HG02970 (cell line): Measurements from ENCODE around the gene DYNLT3.

Experiments
- ATAC-seq: cut with Tn5 transposase; IDR thresholded peaks from one replicate; pipeline ENCODE4 v1.9.1; 2021; ENCODE audit warnings: mild to moderate bottlenecking, moderate library complexity, moderate number of reproducible peaks; ENCODE audit not compliant: unreplicated experiment, low FRiP score

The DYNLT3 gene

DNA sequence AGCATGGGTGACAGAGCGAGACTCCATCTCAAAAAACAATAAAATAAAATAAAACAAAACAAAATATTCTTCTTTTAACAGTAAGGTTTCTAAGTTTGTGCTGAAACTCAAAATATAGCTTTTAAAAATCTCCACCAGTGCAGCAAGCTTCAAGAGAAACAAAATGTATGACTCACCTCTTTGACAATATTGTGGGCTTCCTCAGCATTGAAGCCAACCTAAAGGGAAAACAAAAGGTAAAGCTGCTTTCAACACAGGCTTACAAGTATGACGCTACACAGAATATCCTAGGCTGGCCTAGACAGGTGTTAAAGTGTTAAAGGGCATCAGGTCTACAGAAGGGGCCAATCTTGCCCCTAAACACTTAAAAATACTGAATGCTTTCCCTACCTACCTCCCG, 1.2 kb downstream of the DYNLT3 start:
- ATAC-seq, result no peak

DNA sequence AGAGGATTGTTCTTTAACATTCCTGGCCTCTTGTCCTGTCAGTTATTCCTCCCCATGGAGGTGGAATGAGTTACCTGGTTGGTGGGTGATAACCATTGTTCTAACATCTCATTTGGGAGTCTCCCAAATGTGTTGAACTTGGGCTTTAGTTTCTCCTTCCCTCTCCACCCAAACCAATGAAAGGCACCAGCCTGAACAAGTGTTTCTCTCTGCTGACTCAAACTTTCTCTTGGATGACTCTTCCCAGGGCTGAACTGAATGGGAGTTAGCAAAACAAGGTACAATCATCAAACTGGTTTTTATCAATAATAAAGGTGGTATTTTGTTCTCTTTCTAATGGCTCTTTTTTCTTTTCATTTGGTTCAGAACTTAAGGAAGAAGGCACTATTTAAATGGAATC, 2.7 kb downstream of the DYNLT3 start:
- no peak for ATAC-seq

DNA sequence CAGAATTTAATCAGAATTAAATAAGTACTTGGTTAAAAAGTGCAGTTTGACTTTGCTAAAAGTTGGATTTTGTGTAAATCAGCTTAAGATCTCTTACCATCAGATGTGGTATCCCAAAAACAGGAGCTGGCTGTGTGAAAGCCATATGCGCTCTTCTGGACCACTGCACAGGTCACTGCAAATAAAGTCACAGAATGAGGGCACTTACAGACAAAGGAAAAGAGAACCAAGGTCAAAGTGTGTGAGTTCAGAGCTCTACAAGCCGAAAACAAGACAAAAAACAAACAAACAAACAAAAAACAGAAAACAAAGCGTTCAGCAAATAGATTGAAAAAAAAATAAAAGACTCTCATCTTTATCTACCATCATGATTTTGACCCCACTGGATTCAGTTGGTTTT, 6.4 kb downstream of the DYNLT3 start:
- no peak for ATAC-seq

DNA sequence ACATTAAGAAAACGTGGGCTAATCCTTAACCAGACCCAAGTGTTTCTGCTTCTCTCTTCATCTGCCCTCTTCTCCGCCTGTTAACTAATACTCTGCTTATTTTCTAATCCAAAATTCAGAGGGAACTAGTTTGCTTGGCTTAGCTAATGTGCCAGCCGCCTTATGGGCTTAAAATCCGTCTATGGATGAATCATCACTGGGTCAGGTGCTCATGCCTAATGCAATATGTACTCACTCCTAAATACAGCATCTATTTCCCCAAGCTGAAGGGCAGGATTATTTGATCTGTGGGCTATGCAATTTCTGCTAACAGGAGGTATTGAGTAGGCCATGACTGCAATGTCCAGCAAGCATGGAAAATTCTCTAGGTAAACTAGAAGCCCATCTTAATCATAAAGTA, 12.4 kb downstream of the DYNLT3 start:
- ATAC-seq, result no peak

DNA sequence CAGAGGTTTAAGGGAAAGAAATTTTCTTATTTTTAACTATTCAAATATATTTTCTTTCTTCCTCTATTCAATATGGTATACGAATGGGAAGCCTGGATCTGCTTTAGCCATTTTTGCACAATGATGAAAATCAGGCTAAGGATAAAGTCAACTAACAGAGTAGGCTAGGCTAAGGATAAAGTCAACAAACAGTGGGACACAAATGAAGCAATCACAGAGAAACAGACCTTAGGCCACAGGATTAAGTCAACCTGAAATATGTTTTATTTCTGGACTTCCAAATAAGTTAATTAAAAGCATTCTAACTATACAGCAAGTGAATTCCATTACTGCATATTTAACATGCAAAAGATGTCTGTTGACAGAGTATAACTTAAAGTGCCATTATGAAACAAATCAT, 17.0 kb downstream of the DYNLT3 start:
- no peak for ATAC-seq

DNA sequence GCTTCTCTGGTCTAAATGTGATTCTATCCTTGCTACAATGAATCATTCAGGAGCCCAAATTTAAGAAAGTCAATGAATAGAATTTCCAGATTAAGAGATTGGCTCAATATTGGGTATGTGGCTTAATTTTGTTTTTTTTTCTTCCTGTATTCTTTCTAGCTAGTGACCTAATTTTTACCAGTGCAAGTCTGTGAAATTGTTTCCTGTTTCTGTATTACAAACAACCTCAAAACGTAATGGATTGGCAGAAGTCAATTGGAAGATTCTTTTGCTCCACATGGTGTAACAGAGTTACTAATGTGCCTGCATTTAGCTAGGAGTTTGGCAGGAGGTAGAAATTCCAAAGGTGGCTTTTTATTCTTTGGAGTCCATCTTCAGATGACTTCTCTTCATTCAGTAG, 17.6 kb downstream of the DYNLT3 start:
- no peak for ATAC-seq

DNA sequence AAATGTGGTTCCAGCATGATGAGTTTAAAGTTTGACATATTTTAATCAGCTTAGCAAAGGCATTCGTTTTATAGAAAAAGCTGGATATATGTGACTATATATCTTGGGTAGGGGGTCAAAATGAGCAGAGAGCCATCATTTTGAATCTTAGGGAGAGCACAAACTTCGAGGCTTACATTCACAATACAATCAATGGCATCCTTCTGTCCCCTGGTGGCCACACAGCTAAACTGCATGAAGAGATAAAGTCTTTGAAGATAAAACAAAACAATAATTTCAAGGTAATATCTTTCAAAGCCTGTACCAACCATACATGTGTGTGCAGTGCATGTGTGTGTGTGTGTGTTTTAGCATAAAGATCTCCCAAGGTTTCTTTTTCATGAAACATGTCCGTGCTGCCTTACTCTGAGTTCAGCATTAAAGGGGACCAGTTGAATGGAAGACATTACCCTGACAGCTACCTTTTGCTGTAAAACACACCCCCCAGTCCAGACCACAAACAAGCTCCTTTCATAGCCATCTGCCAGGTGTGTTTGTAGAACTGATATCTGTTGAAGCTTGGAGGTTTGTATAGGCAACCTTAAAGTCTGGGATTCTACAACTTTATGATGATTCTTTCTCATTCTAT, 22.0 kb downstream of the DYNLT3 start:
- ATAC-seq, result no peak

DNA sequence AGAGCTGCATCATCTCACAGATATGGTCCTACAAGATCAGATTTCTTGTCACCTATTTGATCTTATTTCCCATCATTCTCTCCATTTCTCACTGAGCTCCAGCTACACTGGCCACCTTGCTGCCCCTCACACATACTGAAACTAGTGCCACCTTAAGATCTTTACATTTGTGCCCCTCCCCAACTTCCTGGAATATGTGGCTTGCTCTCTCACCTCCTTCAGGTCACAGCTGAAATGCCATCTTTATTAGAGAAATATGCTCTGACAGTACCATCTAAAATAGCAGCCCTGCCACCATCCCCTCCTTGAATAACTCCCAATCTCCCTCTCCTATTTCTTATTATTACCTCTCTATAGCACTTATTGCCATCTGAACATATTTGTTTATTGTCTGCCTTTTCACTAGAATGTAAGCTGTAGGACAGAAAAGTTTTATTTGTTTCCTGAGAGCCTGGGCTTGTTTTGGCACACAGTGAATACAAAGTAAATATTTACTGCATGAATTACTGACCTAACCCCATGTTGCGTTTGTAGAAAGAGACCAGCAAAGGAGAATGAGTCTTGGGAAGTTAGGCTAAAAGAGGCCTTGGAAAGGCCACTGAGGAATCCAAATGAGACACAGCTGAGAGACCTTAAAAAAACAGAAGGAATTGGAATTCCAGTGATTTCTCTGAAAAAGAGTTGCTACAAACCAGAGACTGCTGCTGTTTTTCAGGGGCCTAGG, 22.7 kb downstream of the DYNLT3 start:
- ATAC-seq, result no peak

GRCh38 chrX:37820646-37821045, 26.7 kb downstream of the DYNLT3 start:
- ATAC-seq, result no peak

DNA sequence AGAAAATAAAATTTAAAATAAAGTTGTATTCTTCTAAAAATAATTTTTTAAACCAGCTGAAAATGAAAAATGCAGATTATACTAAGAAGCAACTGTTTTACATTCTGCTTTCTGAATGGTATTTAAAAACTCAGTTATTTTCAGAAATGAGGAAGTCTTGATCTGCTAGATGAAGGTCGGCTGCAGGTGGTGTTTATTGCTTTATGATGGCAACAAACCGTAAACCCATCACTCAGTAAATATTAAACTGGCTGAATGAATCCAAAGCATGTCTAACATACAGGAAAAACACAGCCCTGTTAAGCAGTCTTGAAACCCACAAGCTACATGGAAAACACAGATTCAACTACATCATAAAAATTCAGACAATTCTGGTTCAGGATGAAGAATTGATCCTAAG, 29.3 kb downstream of the DYNLT3 start:
- ATAC-seq, result peak; percentile 44

DNA sequence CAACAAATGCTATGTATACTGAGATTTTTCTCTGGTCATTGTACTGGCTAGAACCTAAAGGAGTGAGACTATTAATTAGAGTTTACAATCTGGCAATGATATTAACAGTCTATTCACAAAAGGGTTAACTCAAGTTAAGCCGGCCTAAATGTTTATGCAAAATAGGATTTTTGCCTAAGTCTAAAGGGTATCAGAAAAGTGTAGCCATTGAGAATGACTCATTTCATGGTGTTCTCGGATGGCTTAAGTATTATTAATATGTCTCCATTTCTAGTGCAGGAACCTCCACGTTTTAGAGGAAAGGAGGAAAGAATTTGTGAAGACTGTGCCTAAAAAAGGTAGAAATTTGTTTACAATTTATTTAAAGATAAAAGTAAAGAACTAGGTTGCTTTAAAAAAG, 29.8 kb downstream of the DYNLT3 start:
- ATAC-seq, result peak; percentile 48

GRCh38 chrX:37817176-37817575, 30.2 kb downstream of the DYNLT3 start:
- ATAC-seq, result no peak

DNA sequence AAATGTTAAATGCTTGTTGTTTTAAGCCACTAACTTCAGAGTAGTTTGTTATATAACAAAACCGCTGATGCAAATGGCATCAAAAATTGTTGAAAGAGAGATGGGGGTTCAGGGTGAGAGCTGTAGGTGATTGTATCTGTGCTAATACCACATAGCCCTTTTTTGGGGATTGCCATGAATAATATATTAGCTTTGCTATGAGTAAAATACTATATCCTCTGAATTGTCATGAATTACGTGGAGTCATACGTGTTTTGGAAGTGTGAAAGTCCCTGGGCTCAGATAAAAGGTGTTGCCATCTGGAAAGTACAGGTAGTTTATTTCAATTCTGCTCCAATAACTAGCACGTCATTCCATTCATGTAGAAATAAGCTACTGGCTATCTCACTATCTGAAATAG, 30.6 kb downstream of the DYNLT3 start:
- no peak for ATAC-seq

DNA sequence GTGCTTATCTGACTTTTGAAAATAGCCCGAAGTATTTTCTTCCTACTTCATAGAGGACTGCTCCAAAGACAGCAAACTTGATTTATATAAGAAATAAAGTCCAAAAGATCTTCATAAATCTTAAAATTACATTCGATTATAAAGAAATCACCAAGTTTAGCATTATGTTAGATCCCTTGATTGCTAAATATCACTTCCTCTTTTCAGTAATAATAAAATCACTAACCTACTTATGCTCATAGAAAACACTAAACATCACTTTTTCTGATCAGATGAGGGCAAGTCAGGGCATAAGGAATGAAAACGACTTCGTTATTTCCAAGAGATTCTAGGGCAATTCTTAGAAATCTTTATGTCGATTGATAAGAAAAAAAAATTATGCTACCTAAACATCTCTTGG, 32.0 kb downstream of the DYNLT3 start:
- no peak for ATAC-seq

DNA sequence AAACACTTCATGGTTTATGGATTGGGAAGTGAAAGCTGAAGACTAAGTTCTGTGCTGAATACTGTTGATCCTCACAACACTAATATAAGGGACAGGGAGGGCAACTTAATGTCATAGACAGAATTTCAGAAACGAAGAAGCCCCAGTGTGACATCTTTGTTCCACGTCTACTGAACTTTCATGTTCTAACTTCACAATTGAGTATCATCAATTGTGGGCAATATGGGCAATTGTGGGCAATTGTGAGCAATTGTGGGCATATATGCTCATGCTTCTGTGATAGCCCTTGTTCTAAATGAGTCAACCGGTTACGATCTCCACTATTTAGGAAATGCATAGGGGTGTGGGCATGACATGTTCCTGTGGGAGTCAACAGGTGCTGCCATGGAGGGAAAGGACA, 33.8 kb downstream of the DYNLT3 start:
- ATAC-seq, result no peak

DNA sequence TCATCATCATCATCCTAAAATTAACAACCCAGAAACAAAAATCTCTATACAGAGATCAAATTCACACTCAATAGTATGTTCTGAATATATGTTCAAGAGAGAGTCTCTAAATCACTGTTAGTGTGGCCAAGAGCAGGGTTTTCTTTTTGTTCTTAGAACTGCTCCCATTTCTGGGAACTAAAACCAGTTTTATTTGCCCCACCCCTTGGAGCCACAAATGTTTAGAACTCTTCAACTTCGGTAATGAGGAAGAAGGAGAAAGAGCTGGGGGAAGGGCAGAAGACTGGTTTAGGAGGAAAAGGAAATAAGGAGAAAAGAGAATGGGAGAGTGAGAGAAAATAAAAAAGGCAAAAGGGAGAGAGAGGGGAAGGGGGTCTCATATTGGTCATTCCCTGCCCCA, 35.3 kb downstream of the DYNLT3 start:
- no peak for ATAC-seq

DNA sequence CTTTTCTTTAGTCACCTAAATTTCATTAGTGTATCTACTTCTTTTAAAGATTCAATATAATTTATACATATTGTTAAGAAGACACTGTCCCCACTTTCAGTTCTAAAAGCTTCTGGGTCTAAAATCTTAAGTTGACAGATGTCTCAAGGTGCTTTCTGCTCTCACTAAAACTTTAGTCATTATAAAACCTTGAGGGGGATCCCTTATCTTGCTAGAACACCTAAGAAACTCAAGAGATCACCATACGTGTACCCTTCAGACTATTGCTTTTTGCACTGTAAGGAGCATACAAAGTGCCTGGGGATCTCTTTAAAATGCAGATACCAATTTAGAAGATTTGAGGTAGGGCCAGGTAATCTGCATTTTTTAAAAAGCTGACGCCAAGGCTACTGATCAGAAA, 37.4 kb downstream of the DYNLT3 start:
- no peak for ATAC-seq

DNA sequence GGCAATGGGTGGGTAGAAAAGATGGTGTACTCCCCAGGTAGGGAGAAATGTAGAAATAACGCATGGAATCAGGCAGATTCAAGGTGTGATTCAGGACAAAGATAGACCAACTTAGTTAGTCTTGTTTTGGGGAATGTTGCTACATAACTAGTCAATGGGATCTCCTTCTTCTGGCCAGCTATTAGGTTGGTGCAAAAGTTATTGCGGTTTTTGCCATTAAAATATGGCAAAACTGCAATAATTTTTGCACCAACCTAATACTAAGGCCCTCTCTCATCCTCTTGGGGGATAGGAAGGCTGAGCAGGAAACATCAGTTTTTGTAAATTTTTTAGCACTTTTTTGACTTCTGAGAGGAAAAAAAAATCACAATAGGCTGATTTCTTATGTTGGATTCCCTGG, 44.3 kb downstream of the DYNLT3 start:
- no peak for ATAC-seq

DNA sequence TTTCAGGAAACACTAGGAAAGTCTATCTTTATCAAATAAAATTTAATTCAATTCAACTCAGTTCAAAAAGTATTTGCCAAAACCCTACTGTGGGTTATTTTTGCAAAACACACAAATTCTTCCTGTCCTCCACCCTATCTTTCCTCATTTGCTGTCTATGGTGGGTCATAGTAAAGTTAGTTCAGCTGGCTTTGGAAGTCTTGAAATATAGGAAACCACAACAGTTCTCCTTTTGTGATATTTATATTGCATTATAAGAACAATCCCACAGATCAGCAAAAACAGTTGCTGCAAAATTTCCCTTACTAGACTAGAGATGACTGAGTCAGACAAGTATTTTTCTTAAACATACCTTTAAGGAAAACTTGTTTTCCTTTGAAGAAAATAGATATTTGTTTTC, 45.3 kb downstream of the DYNLT3 start:
- no peak for ATAC-seq

- no peak for ATAC-seq
Observed at GRCh38 chrX:37800717-37801116, 46.7 kb downstream of the DYNLT3 start.

GRCh38 chrX:37799936-37800335, 47.4 kb downstream of the DYNLT3 start:
- no peak for ATAC-seq

- ATAC-seq, result no peak
Observed at GRCh38 chrX:37796805-37797204, 50.6 kb downstream of the DYNLT3 start.
